ENCODE results near the gene FAM118B. TPM values are rescaled to one million over a fixed set of nuclear protein-coding genes. Genes with fewer than 3 reads are reported as not detected.

Gene FAM118B
- total RNA-seq = 8.6 and 17.9 TPM in 2 replicates

GRCh38 chr11:126211236-126212088 is at the start of gene FAM118B, which contains the start of gene RPUSD4:
FAM118B (plus strand) TSS chr11:126211782; CDS start chr11:126235002, 23,220 bp downstream.
RPUSD4 (minus strand) TSS chr11:126211650; CDS start chr11:126211638, 12 bp downstream.

DNA sequence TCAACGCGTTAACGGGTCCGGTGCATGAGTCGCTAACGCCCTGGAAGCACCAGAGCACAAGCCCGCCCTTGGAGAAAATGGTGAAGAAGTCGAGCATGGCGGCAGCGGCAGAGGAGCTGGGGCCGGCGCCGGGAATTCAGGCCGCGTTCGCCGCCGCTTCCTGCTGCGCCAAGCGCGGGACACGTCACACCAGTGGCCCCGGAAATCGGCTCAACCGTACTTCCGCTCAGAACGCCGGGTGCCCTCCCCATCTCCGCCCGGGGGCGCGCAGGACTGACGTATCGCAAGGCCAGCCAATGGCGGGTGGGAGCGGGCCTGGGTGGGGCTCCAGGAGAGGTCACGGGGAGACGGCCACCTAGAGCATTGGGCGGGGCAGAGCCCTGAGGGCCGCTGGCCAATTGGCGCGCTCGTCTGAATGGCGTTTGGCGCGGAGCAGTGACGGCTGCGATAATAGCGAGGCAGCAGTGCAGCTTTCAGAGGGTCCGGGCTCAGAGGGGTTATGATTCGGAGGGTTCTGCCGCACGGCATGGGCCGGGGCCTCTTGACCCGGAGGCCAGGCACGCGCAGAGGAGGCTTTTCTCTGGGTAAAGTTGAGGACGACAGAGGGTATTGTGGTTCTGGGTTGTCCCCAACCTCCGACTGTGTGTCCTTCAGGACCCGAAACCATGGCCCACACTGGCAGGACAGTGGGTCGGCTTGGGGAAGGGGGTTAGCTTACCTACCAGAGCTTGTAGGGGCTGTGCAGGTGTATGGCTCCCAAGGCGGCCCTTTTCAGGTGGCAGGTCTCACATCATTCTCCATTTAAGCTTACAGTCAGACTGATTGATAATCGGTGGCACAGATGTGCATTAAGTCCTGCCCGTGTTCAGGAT is 57.4 kb downstream of the FAM118B start, which contains the start of the genes FOXRED1 and SRPRA:
Gene FOXRED1, plus strand, starts transcription at position 447 of the 872 bp plus-strand sequence. Its CDS starts 53 bp downstream, at position 500.
Gene SRPRA, minus strand, starts transcription at position 188 of the 872 bp plus-strand sequence. Its CDS starts 91 bp downstream, at position 97.

GRCh38 chr11:126282736-126283591 is 71.4 kb downstream of the FAM118B start, which contains the start of gene TIRAP:
TIRAP (plus strand) TSS chr11:126283093; CDS start chr11:126290895, 7,802 bp downstream.

DNA sequence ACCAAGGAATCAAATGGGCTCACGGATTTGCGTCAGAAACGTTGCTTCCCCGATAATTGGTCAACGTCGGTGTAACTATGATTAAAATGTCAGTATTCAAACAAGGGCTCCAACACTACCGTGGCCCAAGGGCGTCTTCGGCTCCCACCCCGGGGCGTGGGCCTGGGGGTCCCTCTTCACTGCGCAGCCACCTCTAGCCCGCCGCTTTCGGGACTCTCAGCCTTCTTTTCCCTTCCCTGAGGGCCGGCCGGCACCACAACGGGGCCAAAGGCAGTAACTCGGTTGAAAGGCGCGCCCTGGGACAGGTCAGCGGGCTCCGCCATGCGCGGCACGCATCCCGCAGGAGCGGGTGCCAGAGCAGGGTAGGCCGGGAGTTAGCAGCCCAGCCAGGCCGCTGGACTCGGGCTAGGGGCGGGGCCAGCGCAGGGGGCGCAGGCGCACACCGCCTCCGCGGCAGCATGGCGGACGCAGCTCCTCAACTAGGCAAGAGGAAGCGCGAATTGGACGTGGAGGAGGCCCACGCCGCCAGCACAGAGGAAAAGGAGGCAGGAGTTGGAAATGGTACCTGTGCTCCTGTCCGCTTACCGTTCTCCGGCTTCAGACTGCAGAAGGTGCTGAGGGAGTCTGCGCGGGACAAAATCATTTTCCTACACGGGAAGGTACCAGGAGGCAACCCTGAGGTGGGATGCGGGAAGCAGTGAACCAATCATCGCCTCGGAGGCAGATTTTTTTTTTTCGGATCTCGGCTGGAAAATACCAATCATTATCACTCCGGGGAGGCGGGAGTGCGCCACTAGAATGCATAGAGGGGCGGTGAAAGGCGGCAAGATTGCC is 92.3 kb downstream of the FAM118B start, which contains the start of gene DCPS:
Gene DCPS, plus strand, starts transcription at position 438 of the 834 bp plus-strand sequence. Its CDS starts 21 bp downstream, at position 459.

Small RNA genes within 50 kb of the gene (small RNA-seq; reads per million reads assigned to genes)
- gene AP001893.2 (not detected), gene RN7SL351P (not detected), gene RNU4-86P (not detected)

Other genes starting within 250 kb of the FAM118B start
- 31.6 and 221 TPM in 2 replicates for gene CDON, start 148.9 kb upstream of the FAM118B start, total RNA-seq
- gene RPUSD4, start 132 bp upstream of the FAM118B start, total RNA-seq = 35.9 and 40.0 TPM in 2 replicates
- 67.5 and 114 TPM in 2 replicates for gene SRPRA, start 57.1 kb downstream of the FAM118B start, total RNA-seq
- 9.0 and 11.1 TPM in 2 replicates for gene FOXRED1, start 57.4 kb downstream of the FAM118B start, total RNA-seq
- gene TIRAP, start 71.3 kb downstream of the FAM118B start, total RNA-seq = 7.1 and 9.1 TPM in 2 replicates
- 5.1 and 12.3 TPM in 2 replicates for gene DCPS, start 92.3 kb downstream of the FAM118B start, total RNA-seq
- gene ST3GAL4, start 143.9 kb downstream of the FAM118B start, total RNA-seq = 7.5 and 23.1 TPM in 2 replicates

Data from placental epithelial cell (primary cell).